ENCODE data around the gene DMTF1. TPM values are rescaled to one million over a fixed set of nuclear protein-coding genes. Genes with fewer than 3 reads are reported as not detected.

The DMTF1 gene
- polyA plus RNA-seq, 3 donors, result 4.9 to 108 (median 8.3) TPM

GRCh38 chr7:87110778-87111177 lies 41.5 kb upstream of the DMTF1 start:
- Histone ChIP-seq H3K27ac (ENCODE audit: low read depth in 1 of 2, low read length in 2 of 2) (no peak overlapping the region), H3K4me3 (replicated peaks in 1 of 3; ENCODE audit: low read depth in 2 of 3, low read length in 3 of 3) (no peak overlapping the region), H3K27me3 (ENCODE audit: control insufficient read depth in 2 of 2, insufficient read depth in 2 of 2, low read length in 2 of 2) (no peaks in the 10 kb centered on the region), H3K9me3 (replicated peaks in 1 of 2; ENCODE audit: control insufficient read depth in 1 of 2, insufficient read depth in 1 of 2, low read length in 2 of 2) (peaks cover 3 to 8% of the 10 kb centered on the region in 2 donors), H2AFZ (ENCODE audit: insufficient read depth, low read depth, low read length, poor library complexity, severe bottlenecking) (no peak overlapping the region), H3K79me2 (ENCODE audit: insufficient read depth, low read length) (no peaks in the 10 kb centered on the region), H3K36me3 (replicated peaks in 1 of 2; ENCODE audit: control insufficient read depth in 1 of 2, insufficient read depth in 2 of 2, low read length in 2 of 2) (no peaks in the 10 kb centered on the region), H3K9ac (ENCODE audit: insufficient read depth, low read length, poor library complexity, severe bottlenecking) (no peak overlapping the region), H3K4me2 (replicated peaks; ENCODE audit: extremely low read depth, low read length, poor library complexity, severe bottlenecking) (no peak overlapping the region), H3K4me1 (ENCODE audit: control insufficient read depth in 1 of 2, insufficient read depth in 2 of 2, low read length in 2 of 2) (no peaks in the 10 kb centered on the region), H4K20me1 (ENCODE audit: insufficient read depth, low read length) (no peaks in the 10 kb centered on the region)
- intact Hi-C loops (cut with micrococcal nuclease), result no loop called here
- peaks cover 10 to 19% (median 13%) of the 10 kb centered on the region in 7 donors for H3K9me3 Mint-ChIP-seq
- WGBS (ENCODE audit: insufficient coverage), result 100% methylated on average over 1 of the region's 2 CpGs
- no peak overlapping the region for H3K4me3 Mint-ChIP-seq
- no peak for TF ChIP-seq CTCF (IDR thresholded peaks at IDR 0.05)
- no peak overlapping the region for H3K27ac Mint-ChIP-seq
- no peaks in the 10 kb centered on the region for H3K36me3 Mint-ChIP-seq
- DNase-seq, result no peak
- H3K4me1 Mint-ChIP-seq, result no peaks in the 10 kb centered on the region
- H3K27me3 Mint-ChIP-seq (ENCODE audit: low read depth in 3 of 3), result peaks cover 0 to 4% (median 0%) of the 10 kb centered on the region in 3 donors

- Histone ChIP-seq H3K79me2 (ENCODE audit: insufficient read depth, low read length) (no peaks in the 10 kb centered on the region), H3K4me3 (replicated peaks in 1 of 3; ENCODE audit: low read depth in 2 of 3, low read length in 3 of 3) (no peak overlapping the region), H3K4me1 (ENCODE audit: control insufficient read depth in 1 of 2, insufficient read depth in 2 of 2, low read length in 2 of 2) (no peaks in the 10 kb centered on the region), H3K9me3 (replicated peaks in 1 of 2; ENCODE audit: control insufficient read depth in 1 of 2, insufficient read depth in 1 of 2, low read length in 2 of 2) (peaks cover 3 to 8% of the 10 kb centered on the region in 2 donors), H3K27me3 (ENCODE audit: control insufficient read depth in 2 of 2, insufficient read depth in 2 of 2, low read length in 2 of 2) (no peaks in the 10 kb centered on the region), H3K27ac (ENCODE audit: low read depth in 1 of 2, low read length in 2 of 2) (no peak overlapping the region), H3K4me2 (replicated peaks; ENCODE audit: extremely low read depth, low read length, poor library complexity, severe bottlenecking) (no peak overlapping the region), H3K36me3 (replicated peaks in 1 of 2; ENCODE audit: control insufficient read depth in 1 of 2, insufficient read depth in 2 of 2, low read length in 2 of 2) (no peaks in the 10 kb centered on the region), H3K9ac (ENCODE audit: insufficient read depth, low read length, poor library complexity, severe bottlenecking) (no peak overlapping the region), H4K20me1 (ENCODE audit: insufficient read depth, low read length) (no peaks in the 10 kb centered on the region), H2AFZ (ENCODE audit: insufficient read depth, low read depth, low read length, poor library complexity, severe bottlenecking) (no peak overlapping the region)
- intact Hi-C loops (cut with micrococcal nuclease), result no loop called here
- H3K27ac Mint-ChIP-seq, result no peak overlapping the region
- peaks cover 10 to 21% (median 13%) of the 10 kb centered on the region in 7 donors for H3K9me3 Mint-ChIP-seq
- no peak for DNase-seq
- no peaks in the 10 kb centered on the region for H3K4me1 Mint-ChIP-seq
- no peak overlapping the region for H3K4me3 Mint-ChIP-seq
- TF ChIP-seq CTCF (IDR thresholded peaks at IDR 0.05), result no peak
- H3K36me3 Mint-ChIP-seq, result no peaks in the 10 kb centered on the region
- WGBS (ENCODE audit: insufficient coverage), result 80% methylated on average over 1 of the region's 3 CpGs
- peaks cover 0 to 4% (median 0%) of the 10 kb centered on the region in 3 donors for H3K27me3 Mint-ChIP-seq (ENCODE audit: low read depth in 3 of 3)
These were observed 40.4 kb upstream of the DMTF1 start for GRCh38 chr7:87111877-87112276.

Data from CD14-positive monocyte (primary cell).